GM18502 (cell line): Measurements from ENCODE around the gene ASTN1.

Source experiments
- ATAC-seq: cut with Tn5 transposase; IDR thresholded peaks from one replicate; pipeline ENCODE4 v1.9.1; 2021; ENCODE audit warnings: mild to moderate bottlenecking; ENCODE audit not compliant: unreplicated experiment, poor library complexity

The ASTN1 gene

GRCh38 chr1:176939993-176940392, 224.5 kb downstream of the ASTN1 start:
- ATAC-seq = no peak

GRCh38 chr1:176938375-176938774, 226.1 kb downstream of the ASTN1 start:
- peak; percentile 53 for ATAC-seq

DNA sequence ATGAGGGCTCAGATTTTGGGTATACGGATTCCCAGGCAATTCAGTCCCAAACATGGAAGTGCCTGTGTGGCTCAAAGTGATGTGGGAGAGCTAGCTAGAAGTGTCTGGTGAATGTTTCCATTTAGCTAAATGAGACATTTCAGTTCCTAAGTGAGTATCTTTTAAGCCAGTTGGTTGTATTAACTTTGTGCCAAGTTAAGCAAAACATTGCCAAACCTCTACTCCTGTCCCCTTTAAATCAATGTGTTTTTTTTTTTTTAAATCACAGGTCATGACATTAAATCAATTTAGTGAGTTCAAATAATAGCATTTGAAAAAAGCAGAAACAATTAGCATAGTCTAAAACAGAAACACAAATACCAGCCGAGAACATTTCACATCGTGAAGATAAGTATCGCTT, 230.1 kb downstream of the ASTN1 start:
- ATAC-seq = no peak

GRCh38 chr1:176932114-176933104, 232.1 kb downstream of the ASTN1 start:
- ATAC-seq = no peak

GRCh38 chr1:176931526-176931925, 233.0 kb downstream of the ASTN1 start:
- no peak for ATAC-seq

DNA sequence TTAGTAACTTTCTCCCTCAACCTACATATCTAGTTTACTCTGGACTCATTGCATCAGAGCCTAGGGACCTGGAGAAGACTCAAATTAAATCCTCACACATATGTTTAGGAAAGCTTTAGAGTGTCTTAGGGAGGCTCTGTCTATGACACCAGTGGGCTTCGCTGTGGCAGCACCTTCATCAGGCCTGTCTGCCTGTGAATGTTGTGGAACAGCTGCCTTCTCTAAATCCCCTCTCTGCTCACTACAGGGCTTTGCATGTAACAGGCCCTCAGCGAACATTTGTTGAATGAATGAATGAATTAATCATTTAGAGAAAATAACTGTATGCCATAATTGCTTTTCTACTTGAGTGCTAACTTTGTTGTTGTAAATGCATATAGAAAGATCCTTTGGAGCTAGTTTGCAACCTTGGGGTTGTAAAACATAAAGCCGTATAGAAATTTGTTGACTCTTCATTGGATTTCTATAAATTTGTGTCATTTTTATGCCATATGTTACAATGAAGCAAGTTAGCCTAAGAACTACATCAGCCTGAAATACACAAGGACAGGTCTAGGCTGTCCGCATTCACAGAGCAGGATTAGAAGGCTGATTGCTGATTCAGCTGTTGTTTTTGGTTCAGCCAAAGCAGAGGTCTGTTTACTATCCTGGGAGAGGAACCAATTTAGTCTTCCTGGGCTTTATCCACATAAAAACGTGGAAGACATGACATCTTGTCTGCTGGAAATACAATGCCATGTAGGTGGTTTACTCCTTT, 238.0 kb downstream of the ASTN1 start:
- no peak for ATAC-seq

- ATAC-seq = no peak
Observed at GRCh38 chr1:176925223-176925622, 239.3 kb downstream of the ASTN1 start.

- ATAC-seq = no peak
Observed at GRCh38 chr1:176923283-176923682, 241.2 kb downstream of the ASTN1 start.

- ATAC-seq = no peak
Observed at GRCh38 chr1:176919386-176920378, 244.8 kb downstream of the ASTN1 start.

- ATAC-seq = no peak
Observed at GRCh38 chr1:176905648-176906047, 258.9 kb downstream of the ASTN1 start.

DNA sequence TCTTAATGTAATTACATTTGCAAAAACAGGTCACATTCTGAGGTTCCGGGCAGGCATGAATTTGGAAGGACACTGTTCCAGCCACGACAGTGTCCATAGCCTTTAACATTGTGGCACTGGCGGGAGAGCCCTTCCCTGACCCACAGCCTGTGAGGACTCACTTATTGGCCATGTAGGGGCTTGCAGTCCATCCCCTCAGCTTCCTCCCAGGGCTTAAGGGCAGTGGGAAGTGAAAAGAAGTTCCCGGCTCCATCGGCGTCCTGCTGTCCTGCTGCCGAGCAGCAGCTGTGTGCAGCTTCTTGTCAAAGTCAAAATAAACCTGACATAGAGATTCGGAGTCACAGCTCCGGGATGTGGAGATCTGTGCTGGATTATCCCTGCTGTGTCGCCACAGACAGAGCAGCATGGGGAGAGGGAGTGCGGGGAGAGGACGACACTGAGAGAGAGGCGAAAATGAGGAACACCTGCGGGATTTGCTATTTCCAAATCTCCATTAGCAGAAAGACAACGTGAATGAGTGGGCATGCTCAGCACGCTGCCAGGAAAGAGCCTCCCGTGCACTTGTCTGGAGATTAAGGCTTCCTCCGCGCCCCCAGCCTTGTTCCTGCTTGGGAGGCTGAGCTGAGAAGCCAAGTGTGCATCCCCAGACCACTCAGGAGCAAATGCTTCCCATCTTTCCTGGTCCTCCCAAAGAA, 260.3 kb downstream of the ASTN1 start:
- ATAC-seq = no peak

GRCh38 chr1:176903474-176903873, 261.0 kb downstream of the ASTN1 start:
- ATAC-seq = no peak

- no peak for ATAC-seq
Observed at GRCh38 chr1:176899321-176899720, 265.2 kb downstream of the ASTN1 start.

- ATAC-seq = peak; percentile 74
Observed at GRCh38 chr1:176897350-176898236, 266.9 kb downstream of the ASTN1 start.

DNA sequence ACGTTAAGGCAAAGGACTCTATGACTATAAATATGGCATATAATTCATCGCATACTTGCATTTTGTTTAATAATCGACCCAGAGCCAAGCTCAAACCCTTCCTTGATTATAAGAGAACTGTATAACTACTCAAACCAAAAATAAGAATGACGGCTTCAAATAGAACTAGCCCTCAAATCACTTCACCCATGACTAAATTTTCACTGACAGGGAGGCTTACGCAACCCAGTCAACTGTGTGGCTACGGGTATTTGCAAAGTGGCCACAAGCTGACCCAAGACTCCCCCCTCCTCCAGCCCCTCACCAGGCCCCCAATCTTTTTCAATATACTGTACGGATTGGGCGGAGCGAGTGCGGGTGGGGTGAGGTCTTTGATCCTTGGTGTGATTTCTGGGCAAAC, 268.3 kb downstream of the ASTN1 start:
- ATAC-seq = no peak

GRCh38 chr1:176894450-176894849, 270.1 kb downstream of the ASTN1 start:
- no peak for ATAC-seq

DNA sequence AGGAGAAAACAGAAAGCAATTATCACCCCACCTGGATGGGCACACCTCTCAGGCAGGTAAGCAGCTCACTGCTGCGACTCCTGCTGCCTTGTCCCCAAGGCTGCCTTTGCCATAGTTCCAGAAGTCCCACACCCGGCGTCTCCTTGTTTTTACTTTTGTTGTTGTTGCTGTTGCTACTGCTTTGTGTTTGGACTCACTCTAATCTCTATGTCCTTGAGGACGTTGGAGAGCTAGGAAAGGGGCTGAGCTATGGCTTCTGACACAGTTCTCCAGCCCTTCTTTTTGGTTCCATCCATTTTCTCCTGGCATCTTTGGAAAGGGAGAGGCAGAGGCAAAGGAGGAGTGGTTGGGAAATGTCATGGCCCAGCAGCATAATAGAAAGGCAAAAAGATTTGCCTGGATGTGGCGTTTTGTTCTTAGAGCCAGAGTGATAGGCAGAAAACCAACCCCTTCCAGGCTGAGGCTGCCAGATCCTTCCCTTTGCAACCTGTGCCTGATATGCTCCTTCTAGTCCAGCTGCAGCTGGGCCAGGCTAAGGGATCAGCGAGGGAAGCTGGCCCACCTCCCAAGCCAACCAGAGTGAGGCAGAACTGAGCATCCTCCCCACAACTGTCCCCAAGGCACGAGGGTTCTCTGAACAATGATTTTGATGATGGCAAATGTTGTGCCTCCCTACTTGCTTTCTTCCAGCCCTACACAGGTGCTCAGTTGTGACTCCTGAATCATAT, 270.7 kb downstream of the ASTN1 start:
- ATAC-seq = no peak

DNA sequence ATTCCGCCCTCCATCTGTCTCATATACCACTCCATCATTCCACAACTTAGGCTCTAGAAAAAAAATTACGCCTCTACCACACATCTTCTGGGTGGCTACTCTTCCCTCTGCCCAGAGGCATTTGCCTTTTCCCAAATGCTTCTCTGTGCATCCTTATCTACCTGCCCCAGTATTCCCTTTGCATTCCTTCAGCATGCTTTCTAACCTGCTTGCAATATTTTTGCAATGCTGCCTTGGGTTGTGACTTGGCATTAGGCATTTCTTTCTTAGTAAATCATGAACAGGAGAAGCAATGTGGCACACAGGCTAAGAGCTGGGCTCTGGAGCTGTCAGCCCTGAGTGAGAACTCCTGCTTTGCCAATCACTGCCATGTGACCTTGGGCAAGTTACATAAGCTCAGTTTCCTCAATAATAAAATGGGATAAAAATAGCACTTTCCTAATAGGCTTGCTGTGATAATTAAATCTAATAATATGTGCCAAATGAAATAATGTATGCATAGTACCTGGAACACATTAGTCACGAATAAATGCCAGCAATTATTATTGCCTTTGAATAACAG, 276.0 kb downstream of the ASTN1 start:
- ATAC-seq = no peak
